ENCODE results near the gene HYDIN.
"Not testable (repeated sequence)": the region's sequence is repeated elsewhere in the genome, so short reads cannot be mapped to it uniquely, and the experiment has no call there.

HYDIN gene

GRCh38 chr16:71201556-71201955, 29.0 kb downstream of the HYDIN start:
- TF ChIP-seq ZNF274 (IDR thresholded peaks at IDR 0.05; ENCODE audit: low read depth, low read length) = no peak
- no peak overlapping the region for H3K4me3 ChIP-seq (ENCODE audit: low read length)

GRCh38 chr16:71201054-71201453, 29.5 kb downstream of the HYDIN start:
- no peak for TF ChIP-seq ZNF274 (IDR thresholded peaks at IDR 0.05; ENCODE audit: low read depth, low read length)
- H3K4me3 ChIP-seq (ENCODE audit: low read length) = no peak overlapping the region

DNA sequence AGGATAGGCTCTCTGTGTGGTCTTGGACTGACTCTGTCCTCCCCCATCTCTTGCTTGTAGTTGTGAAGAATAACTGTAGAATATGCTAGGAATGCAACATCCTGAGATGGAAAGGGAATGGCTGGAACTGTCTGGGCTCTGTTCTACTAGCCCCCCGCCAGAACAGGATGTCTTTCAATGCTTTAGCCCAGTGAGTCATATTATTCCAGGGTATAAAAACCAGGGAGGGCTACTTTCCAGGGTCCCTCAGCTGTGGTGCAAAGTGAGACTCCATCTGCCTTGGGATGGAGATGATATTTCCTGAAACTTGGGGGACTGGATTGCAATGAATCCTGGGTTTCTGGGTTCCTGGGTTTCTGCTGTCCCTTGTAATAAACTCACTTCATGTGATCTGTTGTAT, 32.1 kb downstream of the HYDIN start:
- H3K4me3 ChIP-seq (ENCODE audit: low read length) = no peak overlapping the region
- TF ChIP-seq ZNF274 (IDR thresholded peaks at IDR 0.05; ENCODE audit: low read depth, low read length) = no peak

DNA sequence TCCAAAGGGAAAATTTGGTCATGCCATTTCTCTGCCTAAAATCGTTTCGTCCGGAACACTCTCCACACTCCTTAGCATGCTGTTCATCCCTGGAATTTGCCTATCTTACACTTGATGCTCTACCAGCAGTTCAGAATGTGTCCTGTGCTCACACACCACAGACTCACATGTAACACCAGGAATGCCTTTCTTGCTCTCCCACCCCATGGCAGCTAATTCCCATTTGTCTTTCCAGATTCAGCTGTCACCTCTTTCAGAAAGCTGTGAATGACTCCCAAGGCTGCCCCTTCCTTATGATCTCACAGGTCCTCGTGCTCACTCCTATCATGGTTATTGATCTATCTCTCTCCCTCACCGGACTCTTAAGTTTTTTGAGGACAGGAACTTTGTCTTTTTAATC, 38.1 kb downstream of the HYDIN start:
- H3K4me3 ChIP-seq (ENCODE audit: low read length) = no peak overlapping the region

DNA sequence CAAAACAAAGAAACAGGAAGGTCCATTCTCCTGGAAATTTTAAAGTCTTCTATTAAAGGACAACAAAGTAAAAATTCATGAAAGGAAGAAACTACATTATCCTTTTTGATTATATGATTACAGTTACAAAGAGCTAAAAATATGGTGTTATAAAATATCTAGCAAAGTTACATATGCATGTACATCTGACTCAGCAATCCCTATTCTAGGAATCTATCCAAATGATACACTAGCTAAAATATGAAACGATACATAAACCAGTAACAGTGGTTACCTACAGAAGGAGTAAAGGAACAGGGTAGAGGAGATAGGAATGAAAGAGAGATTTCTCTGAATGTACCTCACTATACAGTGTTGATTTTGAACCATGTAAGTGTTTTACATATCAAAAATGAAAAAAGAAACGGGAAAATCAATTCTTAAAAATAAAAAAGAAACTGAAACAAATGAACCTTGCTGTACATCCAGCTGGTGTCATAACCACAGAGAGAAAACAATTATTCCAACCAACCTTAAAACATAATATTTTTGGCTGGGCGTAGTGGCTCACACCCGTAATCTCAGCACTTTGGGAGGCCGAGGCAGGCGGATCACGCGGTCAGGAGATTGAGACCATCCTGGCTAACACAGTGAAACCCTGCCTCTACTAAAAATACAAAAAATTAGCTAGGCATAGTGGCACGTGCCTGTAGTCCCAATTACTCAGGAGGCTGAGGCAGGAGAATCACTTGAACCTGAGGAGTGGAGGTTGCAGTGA, 41.4 kb downstream of the HYDIN start:
- no peak overlapping the region for H3K4me3 ChIP-seq (ENCODE audit: low read length)
- TF ChIP-seq ZNF274 (IDR thresholded peaks at IDR 0.05; ENCODE audit: low read depth, low read length) = no peak

More for the DNA sequence above, 38.1 kb downstream of the HYDIN start:
- no peak for TF ChIP-seq ZNF274 (IDR thresholded peaks at IDR 0.05; ENCODE audit: low read depth, low read length)

GRCh38 chr16:71185347-71185746, 45.2 kb downstream of the HYDIN start:
- no peak for TF ChIP-seq ZNF274 (IDR thresholded peaks at IDR 0.05; ENCODE audit: low read depth, low read length)

DNA sequence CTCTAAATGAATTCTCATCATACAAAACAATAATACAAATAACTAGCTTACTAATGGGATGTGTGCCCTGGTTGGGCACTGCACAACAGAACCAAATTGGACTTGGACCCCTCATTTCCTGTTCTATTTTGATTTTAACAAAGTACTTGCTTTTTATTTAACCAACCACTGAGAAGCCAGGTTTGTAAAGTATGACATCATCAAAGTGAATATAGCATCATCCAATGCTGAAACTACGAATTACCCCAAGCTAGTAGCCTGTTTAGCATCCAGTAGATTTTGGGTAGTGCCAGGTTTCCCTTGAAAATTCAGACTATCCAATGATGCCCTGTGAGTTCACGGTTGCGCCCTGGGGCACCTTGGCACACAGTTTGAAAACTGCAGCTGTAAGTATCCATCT, 51.0 kb downstream of the HYDIN start:
- H3K4me3 ChIP-seq (ENCODE audit: low read length) = no peak overlapping the region
- TF ChIP-seq ZNF274 (IDR thresholded peaks at IDR 0.05; ENCODE audit: low read depth, low read length) = no peak

More at GRCh38 chr16:71185347-71185746, 45.2 kb downstream of the HYDIN start:
- no peak overlapping the region for H3K4me3 ChIP-seq (ENCODE audit: low read length)

DNA sequence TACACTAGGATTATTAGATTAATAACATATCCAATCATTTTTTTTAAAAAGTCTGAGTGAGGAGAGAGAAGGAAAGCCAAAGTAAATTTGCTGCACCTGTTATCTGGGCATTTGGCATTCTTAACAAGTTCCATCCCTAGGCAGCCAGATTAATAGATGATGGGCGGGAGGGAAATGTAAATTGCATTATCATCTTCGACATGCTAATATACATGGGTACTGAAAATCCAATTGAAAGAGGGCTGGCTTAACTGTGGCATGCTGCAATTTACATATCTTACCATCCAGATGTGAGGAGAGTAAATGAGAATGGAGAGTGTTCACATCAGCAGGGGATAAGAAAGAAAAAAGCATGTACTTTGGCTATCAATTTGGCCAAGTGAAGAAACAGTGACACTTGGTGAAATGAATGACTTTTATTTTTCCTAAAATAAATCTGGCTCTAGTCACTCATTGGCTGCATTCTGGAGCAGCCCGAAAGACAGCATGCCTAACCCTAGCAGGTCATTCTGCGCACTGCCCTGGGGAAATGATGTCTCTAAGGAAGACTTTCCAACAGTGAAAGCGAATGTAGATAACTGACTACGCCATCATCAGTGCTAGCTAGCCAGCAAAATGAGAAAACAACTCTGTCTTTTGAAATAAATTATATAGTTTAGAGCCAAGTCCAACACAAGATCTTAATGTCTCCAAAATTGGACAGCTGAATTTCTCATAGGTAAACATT, 57.9 kb downstream of the HYDIN start:
- TF ChIP-seq ZNF274 (IDR thresholded peaks at IDR 0.05; ENCODE audit: low read depth, low read length) = no peak

GRCh38 chr16:71161007-71161406, 69.5 kb downstream of the HYDIN start:
- not testable (repeated sequence) for H3K4me3 ChIP-seq (ENCODE audit: low read length)

More for the DNA sequence above, 57.9 kb downstream of the HYDIN start:
- no peak overlapping the region for H3K4me3 ChIP-seq (ENCODE audit: low read length)

GRCh38 chr16:71157278-71157677, 73.2 kb downstream of the HYDIN start:
- not testable (repeated sequence) for H3K4me3 ChIP-seq (ENCODE audit: low read length)

- not testable (repeated sequence) for H3K4me3 ChIP-seq (ENCODE audit: low read length)
Observed at GRCh38 chr16:71153329-71153728, 77.2 kb downstream of the HYDIN start.

- H3K4me3 ChIP-seq (ENCODE audit: low read length) = not testable (repeated sequence)
Observed at GRCh38 chr16:71151654-71152053, 78.9 kb downstream of the HYDIN start.

DNA sequence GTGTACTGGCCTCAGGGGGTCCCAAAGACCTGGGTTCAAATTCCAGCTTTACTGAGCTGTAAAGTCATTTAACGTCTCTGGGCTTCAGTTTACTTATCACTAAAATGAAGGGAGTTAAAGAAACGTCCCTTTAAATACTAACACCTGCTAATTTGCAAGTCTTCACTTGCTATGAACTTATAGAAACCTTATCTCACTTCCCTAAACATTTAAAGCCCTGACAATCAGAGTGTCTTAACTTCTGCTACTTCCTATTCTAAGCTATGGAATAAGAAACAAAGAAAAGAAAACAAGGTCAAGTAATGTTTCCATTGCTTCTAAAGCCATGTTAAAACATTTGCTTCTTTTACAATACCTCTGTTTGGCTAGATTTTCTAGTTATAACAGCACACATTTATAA, 87.3 kb downstream of the HYDIN start:
- not testable (repeated sequence) for H3K4me3 ChIP-seq (ENCODE audit: low read length)

- not testable (repeated sequence) for H3K4me3 ChIP-seq (ENCODE audit: low read length)
Observed at GRCh38 chr16:71110565-71110964, 120.0 kb downstream of the HYDIN start.

GRCh38 chr16:71109656-71110208, 120.8 kb downstream of the HYDIN start:
- not testable (repeated sequence) for H3K4me3 ChIP-seq (ENCODE audit: low read length)

- H3K4me3 ChIP-seq (ENCODE audit: low read length) = not testable (repeated sequence)
Observed at GRCh38 chr16:71105881-71106280, 124.6 kb downstream of the HYDIN start.

DNA sequence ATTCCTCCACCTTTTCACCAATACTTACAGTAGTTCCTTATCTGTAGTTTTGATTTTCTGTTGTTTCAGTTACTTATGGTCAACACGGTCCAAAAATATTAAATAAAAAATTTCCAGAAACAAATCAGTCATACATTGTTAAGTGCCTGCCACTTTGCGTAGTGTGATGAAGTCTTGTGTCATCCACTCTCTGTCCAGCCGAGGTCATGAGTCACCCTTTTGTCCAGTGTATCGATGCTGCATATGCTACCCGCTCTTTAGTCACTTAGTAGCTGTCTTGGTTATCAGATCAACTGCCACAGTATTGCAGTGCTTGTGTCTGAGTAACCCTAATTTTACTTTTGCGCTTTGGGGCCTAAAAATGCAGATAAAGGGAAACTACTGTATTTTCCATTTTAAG, 146.9 kb downstream of the HYDIN start:
- H3K4me3 ChIP-seq (ENCODE audit: low read length) = not testable (repeated sequence)

- not testable (repeated sequence) for H3K4me3 ChIP-seq (ENCODE audit: low read length)
Observed at GRCh38 chr16:71080777-71081176, 149.7 kb downstream of the HYDIN start.

GRCh38 chr16:71080262-71080661, 150.3 kb downstream of the HYDIN start:
- H3K4me3 ChIP-seq (ENCODE audit: low read length) = not testable (repeated sequence)

GRCh38 chr16:71070651-71071050, 159.9 kb downstream of the HYDIN start:
- not testable (repeated sequence) for H3K4me3 ChIP-seq (ENCODE audit: low read length)

GRCh38 chr16:71069842-71070241, 160.7 kb downstream of the HYDIN start:
- H3K4me3 ChIP-seq (ENCODE audit: low read length) = not testable (repeated sequence)
